GM10248 (cell line): ENCODE data around the gene MPI.
"Not testable (repeated sequence)": the region's sequence is repeated elsewhere in the genome, so short reads cannot be mapped to it uniquely, and the experiment has no call there.

ENCODE experiments used
- CTCF ChIA-PET: fragments of 300-600 bp; sonication (Branson Sonifier 250); formaldehyde crosslinking; extraction: SDS; loops from one replicate; lab custom pipeline; 2021; ENCODE audit warnings: antibody characterized with exemption; lab: Yijun Ruan, JAX
- POLR2A ChIA-PET: fragments of 350-650 bp; sonication (Branson Sonifier 250); formaldehyde crosslinking; extraction: SDS; loops from one replicate; lab custom pipeline; 2020; ENCODE audit warnings: antibody characterized with exemption; lab: Yijun Ruan, JAX
- DNase-seq: peaks from one replicate; pipeline ENCODE4 v3.0.0; 2012; ENCODE audit errors: extremely low spot score
- TF ChIP-seq, protein P1 (sequence below): IDR thresholded peaks from 2 replicates; pipeline ENCODE4 v1.5.1; 2012; ENCODE audit warnings: mild to moderate bottlenecking, low read depth; ENCODE audit errors: extremely low read depth, missing control alignments, control extremely low read depth

MPI gene

DNA sequence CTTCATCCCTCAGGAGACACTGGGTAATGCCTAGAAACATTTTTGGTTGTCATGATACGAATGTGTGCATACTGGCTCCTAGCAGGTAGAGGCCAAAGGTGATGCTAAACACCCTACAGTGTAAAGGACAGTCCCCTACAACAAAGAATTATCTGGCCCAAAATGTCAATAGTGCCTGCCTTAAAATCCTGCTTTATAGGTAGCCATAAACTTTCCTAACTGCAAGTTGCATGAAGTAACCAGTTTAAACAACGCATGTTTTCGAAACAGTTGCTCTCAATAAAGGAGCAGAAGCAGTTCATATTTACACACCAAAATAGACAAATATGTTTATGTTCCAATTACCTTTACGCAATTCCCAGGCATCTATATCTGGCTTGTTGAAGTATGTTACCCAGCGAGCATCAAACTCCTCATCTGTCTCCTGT lies 38.9 kb downstream of the MPI start:
- ChIA-PET POLR2A (no interaction called here), CTCF (interaction anchor here (1.2 kb wide), 1 partner anchor 37 kb away, joined by 3 read pairs; no protein-coding TSS in a partner anchor)

DNA sequence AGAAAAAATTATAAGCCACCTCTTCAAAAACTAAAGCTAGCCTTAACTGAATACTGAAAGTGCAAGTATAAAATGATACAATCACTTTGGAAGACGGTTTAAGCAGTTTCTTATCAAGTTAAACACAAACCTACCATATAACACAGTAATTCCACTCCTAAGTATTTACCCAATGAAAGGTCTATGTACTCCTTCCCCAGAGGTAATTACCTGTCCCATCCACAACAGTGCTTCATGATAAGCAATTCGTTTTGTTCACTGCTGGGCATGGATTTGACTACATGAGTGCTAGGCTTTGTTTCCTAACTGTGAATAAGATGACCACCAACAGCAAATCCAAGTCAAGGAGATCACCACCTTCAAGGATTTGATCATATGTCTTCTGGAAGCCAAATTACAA lies 43.7 kb downstream of the MPI start:
- TF ChIP-seq, protein P1, sequence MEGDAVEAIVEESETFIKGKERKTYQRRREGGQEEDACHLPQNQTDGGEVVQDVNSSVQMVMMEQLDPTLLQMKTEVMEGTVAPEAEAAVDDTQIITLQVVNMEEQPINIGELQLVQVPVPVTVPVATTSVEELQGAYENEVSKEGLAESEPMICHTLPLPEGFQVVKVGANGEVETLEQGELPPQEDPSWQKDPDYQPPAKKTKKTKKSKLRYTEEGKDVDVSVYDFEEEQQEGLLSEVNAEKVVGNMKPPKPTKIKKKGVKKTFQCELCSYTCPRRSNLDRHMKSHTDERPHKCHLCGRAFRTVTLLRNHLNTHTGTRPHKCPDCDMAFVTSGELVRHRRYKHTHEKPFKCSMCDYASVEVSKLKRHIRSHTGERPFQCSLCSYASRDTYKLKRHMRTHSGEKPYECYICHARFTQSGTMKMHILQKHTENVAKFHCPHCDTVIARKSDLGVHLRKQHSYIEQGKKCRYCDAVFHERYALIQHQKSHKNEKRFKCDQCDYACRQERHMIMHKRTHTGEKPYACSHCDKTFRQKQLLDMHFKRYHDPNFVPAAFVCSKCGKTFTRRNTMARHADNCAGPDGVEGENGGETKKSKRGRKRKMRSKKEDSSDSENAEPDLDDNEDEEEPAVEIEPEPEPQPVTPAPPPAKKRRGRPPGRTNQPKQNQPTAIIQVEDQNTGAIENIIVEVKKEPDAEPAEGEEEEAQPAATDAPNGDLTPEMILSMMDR, result no peak
- POLR2A ChIA-PET, result interaction anchor here (0.7 kb wide), 1 partner anchor 367 kb away, joined by 3 read pairs; no protein-coding TSS in a partner anchor
- no peak for DNase-seq
- CTCF ChIA-PET, result interaction anchor here (1.5 to 3.8 kb wide), 2 partner anchors 16 to 32 kb away, joined by 7 to 18 read pairs; no protein-coding TSS in a partner anchor

More for the DNA sequence above, 38.9 kb downstream of the MPI start:
- DNase-seq, result no peak
- TF ChIP-seq, protein P1, result no peak

DNA sequence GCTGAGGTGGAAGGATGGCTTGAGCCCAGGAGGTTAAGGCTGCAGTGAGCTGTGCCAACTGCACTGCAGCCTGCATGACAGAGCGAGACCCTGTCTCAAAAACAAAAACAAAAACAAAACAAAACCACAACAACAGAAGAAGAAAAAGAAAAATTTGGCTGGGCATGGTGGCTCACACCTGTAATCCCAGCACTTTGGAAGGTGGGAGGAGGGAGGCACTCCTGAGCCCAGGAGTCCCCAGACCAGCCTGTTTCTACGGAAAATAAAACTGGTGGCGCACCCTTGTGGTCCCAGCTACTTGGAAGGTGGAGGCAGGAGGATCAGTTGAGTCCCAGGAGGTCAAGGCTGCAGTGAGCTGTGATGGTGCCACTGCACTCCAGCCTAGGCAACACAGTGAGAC lies 45.4 kb downstream of the MPI start:
- DNase-seq, result not testable (repeated sequence)
- CTCF ChIA-PET, result interaction anchor here (1.2 to 2.7 kb wide), 4 partner anchors 14 to 164 kb away, joined by 3 to 14 read pairs (median 4); no protein-coding TSS in a partner anchor
- POLR2A ChIA-PET, result interaction anchor here (0.8 kb wide), 1 partner anchor 276 kb away, joined by 3 read pairs; no protein-coding TSS in a partner anchor

DNA sequence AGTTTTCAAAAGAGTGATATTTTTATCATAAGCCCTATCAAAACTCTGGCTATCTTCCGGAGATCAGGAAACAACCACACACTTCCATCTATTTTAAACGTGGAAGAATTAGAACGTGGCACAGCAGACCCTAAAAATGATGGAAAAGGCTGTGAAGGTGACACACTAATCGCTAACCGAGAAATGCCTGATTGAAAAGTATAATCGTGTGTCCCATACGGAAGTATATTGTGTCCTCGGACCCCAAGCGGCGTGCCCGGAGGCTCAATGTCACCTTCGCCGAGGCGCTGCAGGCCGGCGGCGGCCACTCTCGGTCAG lies 47.4 kb downstream of the MPI start:
- ChIA-PET POLR2A (no interaction called here), CTCF (interaction anchor here (1.0 kb wide), 1 partner anchor 159 kb away, joined by 3 read pairs; no protein-coding TSS in a partner anchor)
- DNase-seq, result no peak

DNA sequence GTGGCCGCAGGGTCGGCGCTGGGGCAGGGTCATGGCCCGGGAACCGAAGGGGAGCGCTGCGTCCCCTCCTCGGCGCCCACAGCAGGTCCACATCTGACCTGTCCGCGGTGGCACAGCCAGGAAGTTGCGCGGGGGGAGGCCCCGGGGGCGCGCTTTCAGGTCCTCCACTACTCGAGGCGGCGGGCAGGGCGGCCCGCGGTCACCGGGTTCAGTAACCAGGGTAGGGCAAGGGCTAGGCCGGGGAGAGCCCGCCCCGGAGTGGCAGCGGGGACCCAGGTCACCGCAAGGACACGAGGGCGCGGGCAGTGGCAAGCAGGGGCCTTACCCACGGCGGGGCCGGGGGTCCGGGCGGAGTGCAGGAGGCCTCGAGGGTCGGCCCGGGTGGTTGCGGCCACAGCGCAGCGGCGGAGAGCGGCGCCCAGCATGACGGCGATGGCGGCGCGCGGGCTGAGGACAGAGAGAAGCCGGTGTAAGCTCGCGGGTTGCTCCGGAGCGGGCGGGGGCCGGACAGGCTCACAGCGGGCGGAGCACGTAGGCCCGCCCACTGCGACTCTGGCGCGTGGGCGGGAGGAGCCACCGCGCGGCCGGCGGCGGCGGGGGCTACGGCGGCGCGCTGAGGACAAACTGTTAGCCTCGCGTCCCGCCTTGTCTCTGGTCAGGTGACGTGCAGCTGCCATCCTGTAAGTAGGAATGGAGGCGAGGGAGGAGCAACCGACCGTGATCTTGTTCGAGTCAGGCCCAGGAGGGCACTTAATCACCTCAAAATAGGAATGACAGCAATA lies 47.9 kb downstream of the MPI start, which contains the start of gene COX5A:
TSS of gene COX5A (minus strand) at position 484 of the 782 bp plus-strand sequence. CDS start at position 425, 59 bp downstream.
- TF ChIP-seq, protein P1, result no peak
- DNase-seq, result peak; percentile 95
- POLR2A ChIA-PET, result no interaction called here
- CTCF ChIA-PET, result interaction anchor here (1.0 to 1.6 kb wide), 3 partner anchors 13 to 160 kb away, joined by 3 to 10 read pairs (median 5); no protein-coding TSS in a partner anchor

More for the DNA sequence above, 47.4 kb downstream of the MPI start:
- TF ChIP-seq, protein P1, result no peak

DNA sequence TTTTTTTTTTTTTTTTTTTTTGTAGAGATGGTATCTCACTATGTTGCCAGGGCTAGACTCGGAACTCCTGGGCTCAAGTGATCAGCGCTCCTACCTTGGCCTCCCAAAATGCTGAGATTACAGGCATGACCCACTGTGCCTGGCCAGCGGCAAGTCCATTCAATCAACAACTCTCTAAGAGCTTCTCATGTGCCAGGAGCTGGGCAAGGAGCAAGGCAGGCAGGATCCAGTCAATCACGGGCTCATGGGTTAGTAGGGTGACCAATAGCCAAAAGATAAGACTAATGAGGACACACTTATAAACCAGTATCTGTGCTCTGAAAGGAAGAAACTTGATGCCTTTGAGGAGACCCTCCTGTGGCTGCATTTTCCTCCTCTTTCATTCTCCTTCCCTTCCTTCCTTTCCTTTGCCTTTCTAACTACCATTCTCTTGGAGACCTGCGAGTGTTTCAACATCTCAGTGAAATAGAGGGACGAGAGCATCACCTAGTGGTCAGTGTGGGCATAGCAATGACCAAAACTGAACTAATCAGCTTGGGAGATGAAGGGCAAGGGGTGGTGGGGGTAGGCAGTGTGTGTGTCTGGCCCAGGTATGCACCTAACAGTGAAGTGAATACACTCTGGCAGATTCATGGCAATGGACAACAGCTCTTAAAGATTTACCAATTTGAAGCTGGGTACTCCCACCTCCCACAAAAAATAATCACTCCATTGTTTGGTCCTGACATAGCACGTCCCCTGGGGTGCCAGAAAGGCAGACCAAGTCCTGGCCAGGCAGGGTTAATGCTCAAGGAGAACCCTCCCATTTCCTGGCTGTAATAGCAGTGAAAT lies 60.5 kb downstream of the MPI start:
- peak; percentile 73 for DNase-seq
- CTCF ChIA-PET, result interaction anchor here (0.6 to 12.6 kb wide), 42 partner anchors 9 to 577 kb away, joined by 3 to 200 read pairs (median 4); partner anchors contain the start of genes COX5A, FAM219B and SCAMP5
- POLR2A ChIA-PET, result no interaction called here
- TF ChIP-seq, protein P1, result peak; percentile 98
